Calu3 (cell line): ENCODE results near the gene TSNAX. TPM values are rescaled to one million over a fixed set of nuclear protein-coding genes. Genes with fewer than 3 reads are reported as not detected.

Source experiments
- BruUV-seq: library from RNA; stranded (reverse); fragments of 400-500 nt; replicated peaks from 2 replicates; lab custom pipeline; 2021; lab: Mats Ljungman, UMichigan
- CTCF ChIA-PET: fragments of 300-600 bp; sonication (Branson Sonifier 250); formaldehyde crosslinking; loops from one replicate; lab custom pipeline; 2022; ENCODE audit warnings: antibody characterized with exemption; lab: Charles Lee
- DNase-seq: peaks from one replicate; pipeline ENCODE4 v3.0.0; 2022
- H3K27ac Mint-ChIP-seq: one replicate; pipeline ENCODE4 v1.8.0; 2022; ENCODE audit warnings: mixed read lengths; ENCODE audit not compliant: unreplicated experiment
- H3K27me3 Mint-ChIP-seq: one replicate; pipeline ENCODE4 v1.8.0; 2022; ENCODE audit warnings: mixed read lengths; ENCODE audit not compliant: unreplicated experiment
- H3K36me3 Mint-ChIP-seq: one replicate; pipeline ENCODE4 v1.8.0; 2022; ENCODE audit warnings: mild to moderate bottlenecking, moderate library complexity, mixed read lengths; ENCODE audit not compliant: insufficient read depth, unreplicated experiment
- H3K4me1 Mint-ChIP-seq: one replicate; pipeline ENCODE4 v1.8.0; 2022; ENCODE audit warnings: mild to moderate bottlenecking, low read depth, mixed read lengths; ENCODE audit not compliant: unreplicated experiment
- H3K4me3 Mint-ChIP-seq: one replicate; pipeline ENCODE4 v1.8.0; 2022; ENCODE audit warnings: mild to moderate bottlenecking, low read depth, moderate library complexity, mixed read lengths; ENCODE audit not compliant: unreplicated experiment
- H3K9me3 Mint-ChIP-seq: one replicate; pipeline ENCODE4 v1.8.0; 2022; ENCODE audit warnings: low read depth, mixed read lengths; ENCODE audit not compliant: unreplicated experiment
- CTCF ChIP-seq: fragments of 200-600 bp; IDR thresholded peaks from one replicate; pipeline ENCODE4 v1.8.0; 2022; ENCODE audit warnings: antibody characterized with exemption; ENCODE audit not compliant: unreplicated experiment
- intact Hi-C: fragments of 100-400 bp; cut with micrococcal nuclease; formaldehyde crosslinking; loops from one replicate; pipeline ENCODE4 v1.10.0; 2022; ENCODE audit not compliant: unreplicated experiment
- total RNA-seq: library from RNA; stranded (reverse); gene quantifications from 2 replicates; pipeline ENCODE4 v1.2.3, GENCODE V29; 2022

The TSNAX gene
- total RNA-seq, 1 experiment from 2014 or later = 55.5 TPM

- H3K4me1 Mint-ChIP-seq = peaks cover 6% of the 10 kb centered on the region
- no peak for DNase-seq
- no peaks in the 10 kb centered on the region for H3K9me3 Mint-ChIP-seq
- CTCF ChIA-PET = no interaction called here
- intact Hi-C loops = no loop called here
- H3K27ac Mint-ChIP-seq = no peak overlapping the region
- no peaks in the 10 kb centered on the region for H3K27me3 Mint-ChIP-seq
- TF ChIP-seq CTCF = no peak
- H3K36me3 Mint-ChIP-seq = no peaks in the 10 kb centered on the region
- no TSS peak for BruUV-seq
- H3K4me3 Mint-ChIP-seq = no peak overlapping the region
Measured at GRCh38 chr1:231507476-231508355, 20.8 kb upstream of the TSNAX start.

- CTCF ChIA-PET = no interaction called here
- no peaks in the 10 kb centered on the region for H3K9me3 Mint-ChIP-seq
- intact Hi-C loops = no loop called here
Measured at GRCh38 chr1:231508497-231508896, 20.0 kb upstream of the TSNAX start.

GRCh38 chr1:231508941-231509340 is 19.5 kb upstream of the TSNAX start:
- no peak for DNase-seq
- intact Hi-C loops = no loop called here
- Mint-ChIP-seq H3K4me1 (peaks cover 6% of the 10 kb centered on the region), H3K27me3 (no peaks in the 10 kb centered on the region), H3K36me3 (no peaks in the 10 kb centered on the region), H3K27ac (no peak overlapping the region), H3K9me3 (no peaks in the 10 kb centered on the region), H3K4me3 (no peak overlapping the region)
- no TSS peak for BruUV-seq
- CTCF ChIA-PET = no interaction called here
- no peak for TF ChIP-seq CTCF

More at GRCh38 chr1:231508497-231508896, 20.0 kb upstream of the TSNAX start:
- no TSS peak for BruUV-seq
- no peak overlapping the region for H3K27ac Mint-ChIP-seq
- H3K4me1 Mint-ChIP-seq = peaks cover 6% of the 10 kb centered on the region
- no peak for TF ChIP-seq CTCF
- H3K4me3 Mint-ChIP-seq = no peak overlapping the region
- DNase-seq = no peak
- no peaks in the 10 kb centered on the region for H3K27me3 Mint-ChIP-seq
- H3K36me3 Mint-ChIP-seq = no peaks in the 10 kb centered on the region

- Mint-ChIP-seq H3K9me3 (no peaks in the 10 kb centered on the region), H3K36me3 (no peaks in the 10 kb centered on the region), H3K4me3 (no peak overlapping the region), H3K27ac (no peak overlapping the region), H3K4me1 (peaks cover 6% of the 10 kb centered on the region), H3K27me3 (no peaks in the 10 kb centered on the region)
- no peak for DNase-seq
- no peak for TF ChIP-seq CTCF
- CTCF ChIA-PET = no interaction called here
- intact Hi-C loops = no loop called here
- no TSS peak for BruUV-seq
Measured at GRCh38 chr1:231512147-231512698, 16.2 kb upstream of the TSNAX start.
